Lower leg skin (tissue), 3 donors: ENCODE measurements around the gene IGFBP6.

Source experiments
- POLR2A ChIP-seq, 2 donors: fragments of 450-650 bp; IDR thresholded peaks; one replicate each; pipeline ENCODE4 v1.6.1; 2016 to 2017; ENCODE audit warnings: antibody characterized with exemption in 2 of 2, mild to moderate bottlenecking in 1 of 2, moderate library complexity in 1 of 2
- TF ChIP-seq, protein P1 (sequence below), 3 donors: fragments of 450-650 bp; IDR thresholded peaks; one replicate each; pipeline ENCODE4 v1.5.1; 2016; ENCODE audit warnings: antibody characterized with exemption in 3 of 3, mild to moderate bottlenecking in 3 of 3, moderate library complexity in 2 of 3

DNA sequence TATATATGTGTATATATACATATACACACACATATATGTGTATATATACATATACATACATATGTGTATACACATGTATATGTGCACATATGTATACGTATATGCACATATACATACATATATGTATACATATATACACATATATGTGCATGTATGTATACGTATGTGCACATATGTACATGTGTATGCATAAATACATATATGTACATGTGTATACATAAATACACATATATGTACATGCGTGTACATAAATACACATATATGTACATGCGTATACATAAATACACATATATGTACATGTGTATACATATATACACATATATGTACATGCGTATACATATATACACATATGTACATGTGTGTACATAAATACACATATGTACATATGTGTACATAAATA lies 49.7 kb downstream of the IGFBP6 start:
- TF ChIP-seq, protein P1, sequence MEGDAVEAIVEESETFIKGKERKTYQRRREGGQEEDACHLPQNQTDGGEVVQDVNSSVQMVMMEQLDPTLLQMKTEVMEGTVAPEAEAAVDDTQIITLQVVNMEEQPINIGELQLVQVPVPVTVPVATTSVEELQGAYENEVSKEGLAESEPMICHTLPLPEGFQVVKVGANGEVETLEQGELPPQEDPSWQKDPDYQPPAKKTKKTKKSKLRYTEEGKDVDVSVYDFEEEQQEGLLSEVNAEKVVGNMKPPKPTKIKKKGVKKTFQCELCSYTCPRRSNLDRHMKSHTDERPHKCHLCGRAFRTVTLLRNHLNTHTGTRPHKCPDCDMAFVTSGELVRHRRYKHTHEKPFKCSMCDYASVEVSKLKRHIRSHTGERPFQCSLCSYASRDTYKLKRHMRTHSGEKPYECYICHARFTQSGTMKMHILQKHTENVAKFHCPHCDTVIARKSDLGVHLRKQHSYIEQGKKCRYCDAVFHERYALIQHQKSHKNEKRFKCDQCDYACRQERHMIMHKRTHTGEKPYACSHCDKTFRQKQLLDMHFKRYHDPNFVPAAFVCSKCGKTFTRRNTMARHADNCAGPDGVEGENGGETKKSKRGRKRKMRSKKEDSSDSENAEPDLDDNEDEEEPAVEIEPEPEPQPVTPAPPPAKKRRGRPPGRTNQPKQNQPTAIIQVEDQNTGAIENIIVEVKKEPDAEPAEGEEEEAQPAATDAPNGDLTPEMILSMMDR (IDR thresholded peaks at IDR 0.05), result no peak
- no peak for TF ChIP-seq POLR2A (IDR thresholded peaks at IDR 0.05)
